ENCODE results near the gene OR4F6.
"Not testable (repeated sequence)": the region's sequence is repeated elsewhere in the genome, so short reads cannot be mapped to it uniquely, and the experiment has no call there.

Gene OR4F6

DNA sequence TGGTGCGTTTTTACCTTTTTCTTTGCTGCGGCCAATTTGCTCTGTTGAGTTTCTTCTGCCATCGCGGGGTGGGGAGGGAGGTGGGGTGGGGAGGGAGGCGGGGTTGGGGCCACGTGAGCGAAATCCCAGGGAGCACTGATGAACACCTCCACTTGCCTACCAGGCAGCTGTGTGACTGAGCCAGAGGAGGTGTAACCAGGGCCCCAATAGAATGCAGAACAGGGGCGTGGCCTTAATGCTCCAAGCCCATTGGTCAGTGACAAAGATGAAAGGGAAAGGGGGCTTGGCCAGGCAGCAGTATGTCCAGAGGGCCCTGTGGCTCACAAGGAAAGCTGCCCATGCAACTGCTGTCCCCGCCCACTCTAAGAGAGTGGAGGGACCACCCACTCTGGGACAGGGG, 21.4 kb upstream of the OR4F6 start:
- Histone ChIP-seq H3K27ac (ENCODE audit: low read length) (no peak overlapping the region), H4K20me1 (ENCODE audit: insufficient read depth, low read length) (no peaks in the 10 kb centered on the region), H3K4me3 (ENCODE audit: low read length) (no peak overlapping the region), H3K9me3 (replicated peaks; ENCODE audit: insufficient read depth, low read length) (no peaks in the 10 kb centered on the region), H3K4me1 (ENCODE audit: low read length) (no peaks in the 10 kb centered on the region), H2AFZ (ENCODE audit: low read length) (no peak overlapping the region), H3K27me3 (replicated peaks; ENCODE audit: insufficient read depth, low read length) (no peaks in the 10 kb centered on the region), H3K36me3 (replicated peaks; ENCODE audit: insufficient read depth, low read length) (no peaks in the 10 kb centered on the region), H3F3A (ENCODE audit: insufficient read depth, low read length) (no peaks in the 10 kb centered on the region), H3K9me2 (replicated peaks; ENCODE audit: insufficient read depth, low read length) (no peaks in the 10 kb centered on the region), H3K4me2 (ENCODE audit: low read depth, low read length) (no peak overlapping the region), H3K79me2 (ENCODE audit: low read length) (no peaks in the 10 kb centered on the region), H3K9ac (ENCODE audit: low read length) (no peak overlapping the region)
- TF ChIP-seq EZH2 (optimal IDR thresholded peaks at IDR 0.05; ENCODE audit: low read depth, low read length) = no peak
- no peak for DNase-seq

DNA sequence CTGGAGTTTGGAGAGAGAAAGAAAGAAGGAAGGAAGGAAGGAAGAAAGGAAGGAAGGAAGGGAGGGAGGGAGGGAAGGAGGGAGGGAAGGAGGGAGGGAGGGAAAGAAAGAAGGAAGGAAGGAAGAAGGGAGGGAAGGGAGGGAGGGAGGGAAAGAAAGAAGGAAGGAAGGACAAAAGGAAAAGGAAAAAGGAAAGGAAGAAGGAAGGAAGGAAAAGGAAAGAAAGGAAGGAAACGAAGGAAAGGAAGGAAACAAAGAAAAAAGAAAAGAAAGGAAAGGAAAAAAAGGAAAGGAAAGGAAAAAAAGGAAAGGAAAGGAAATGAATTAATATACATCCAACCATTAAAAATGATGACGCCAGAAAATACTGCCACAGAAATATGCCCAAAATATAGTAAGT, 18.7 kb upstream of the OR4F6 start:
- TF ChIP-seq CTCF (IDR thresholded peaks at IDR 0.05; ENCODE audit: low read length) (no peak), EZH2phosphoT487 (IDR thresholded peaks at IDR 0.05; ENCODE audit: low read length) (no peak), EZH2 (optimal IDR thresholded peaks at IDR 0.05; ENCODE audit: low read depth, low read length) (no peak)
- no peaks in the 10 kb centered on the region for H4K20me1 ChIP-seq (ENCODE audit: insufficient read depth, low read length)
- no peak overlapping the region for H3K4me2 ChIP-seq (ENCODE audit: low read depth, low read length)
- no peaks in the 10 kb centered on the region for H3K36me3 ChIP-seq (replicated peaks; ENCODE audit: insufficient read depth, low read length)
- no peak overlapping the region for H3K9ac ChIP-seq (ENCODE audit: low read length)
- H3K27me3 ChIP-seq (replicated peaks; ENCODE audit: insufficient read depth, low read length) = no peaks in the 10 kb centered on the region
- H3K4me3 ChIP-seq (ENCODE audit: low read length) = no peak overlapping the region
- no peak for DNase-seq
- no peaks in the 10 kb centered on the region for H3K4me1 ChIP-seq (ENCODE audit: low read length)
- no peaks in the 10 kb centered on the region for H3K9me3 ChIP-seq (replicated peaks; ENCODE audit: insufficient read depth, low read length)
- H2AFZ ChIP-seq (ENCODE audit: low read length) = no peak overlapping the region
- H3F3A ChIP-seq (ENCODE audit: insufficient read depth, low read length) = no peaks in the 10 kb centered on the region
- H3K27ac ChIP-seq (ENCODE audit: low read length) = no peak overlapping the region
- H3K9me2 ChIP-seq (replicated peaks; ENCODE audit: insufficient read depth, low read length) = no peaks in the 10 kb centered on the region
- no peaks in the 10 kb centered on the region for H3K79me2 ChIP-seq (ENCODE audit: low read length)

DNA sequence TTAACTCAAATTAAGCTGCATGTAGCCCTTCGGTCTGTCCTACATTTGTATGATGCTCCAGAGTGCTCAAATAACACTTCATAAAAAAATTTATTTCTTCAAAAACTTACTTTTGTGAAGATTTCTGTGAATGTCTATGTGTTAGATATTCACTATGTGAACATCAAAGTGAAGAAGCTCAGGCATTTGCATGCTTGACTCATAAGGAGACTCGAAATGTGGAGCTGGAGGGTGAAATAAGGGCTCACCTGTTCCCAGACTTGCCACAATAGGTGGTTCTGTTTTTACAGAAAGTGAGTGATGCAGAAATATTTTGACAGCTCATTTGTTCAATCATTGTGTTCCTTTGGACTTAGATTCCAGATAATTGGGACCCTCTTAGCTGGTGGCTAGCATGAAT, 16.9 kb upstream of the OR4F6 start:
- not testable (repeated sequence) for H2AFZ ChIP-seq (ENCODE audit: low read length); H3K79me2 ChIP-seq (ENCODE audit: low read length); H3K4me1 ChIP-seq (ENCODE audit: low read length); H3K27ac ChIP-seq (ENCODE audit: low read length); H3K4me2 ChIP-seq (ENCODE audit: low read depth, low read length); H3F3A ChIP-seq (ENCODE audit: insufficient read depth, low read length); H3K4me3 ChIP-seq (ENCODE audit: low read length); H3K9me2 ChIP-seq (replicated peaks; ENCODE audit: insufficient read depth, low read length); H3K27me3 ChIP-seq (replicated peaks; ENCODE audit: insufficient read depth, low read length); H3K36me3 ChIP-seq (replicated peaks; ENCODE audit: insufficient read depth, low read length); H3K9me3 ChIP-seq (replicated peaks; ENCODE audit: insufficient read depth, low read length); H4K20me1 ChIP-seq (ENCODE audit: insufficient read depth, low read length); DNase-seq; H3K9ac ChIP-seq (ENCODE audit: low read length)

- not testable (repeated sequence) for H3F3A ChIP-seq (ENCODE audit: insufficient read depth, low read length); H3K9me2 ChIP-seq (replicated peaks; ENCODE audit: insufficient read depth, low read length); H2AFZ ChIP-seq (ENCODE audit: low read length); DNase-seq; H3K4me2 ChIP-seq (ENCODE audit: low read depth, low read length); H3K36me3 ChIP-seq (replicated peaks; ENCODE audit: insufficient read depth, low read length); H3K9ac ChIP-seq (ENCODE audit: low read length); H3K79me2 ChIP-seq (ENCODE audit: low read length); H3K4me3 ChIP-seq (ENCODE audit: low read length); H3K9me3 ChIP-seq (replicated peaks; ENCODE audit: insufficient read depth, low read length); H3K27ac ChIP-seq (ENCODE audit: low read length); H3K27me3 ChIP-seq (replicated peaks; ENCODE audit: insufficient read depth, low read length); H4K20me1 ChIP-seq (ENCODE audit: insufficient read depth, low read length); H3K4me1 ChIP-seq (ENCODE audit: low read length)
Observed at GRCh38 chr15:101788001-101788400, 15.3 kb upstream of the OR4F6 start.

- H3K36me3 ChIP-seq (replicated peaks; ENCODE audit: insufficient read depth, low read length); H3K27me3 ChIP-seq (replicated peaks; ENCODE audit: insufficient read depth, low read length); H3K79me2 ChIP-seq (ENCODE audit: low read length); H2AFZ ChIP-seq (ENCODE audit: low read length); H3F3A ChIP-seq (ENCODE audit: insufficient read depth, low read length); H3K4me3 ChIP-seq (ENCODE audit: low read length); H3K9me3 ChIP-seq (replicated peaks; ENCODE audit: insufficient read depth, low read length); H4K20me1 ChIP-seq (ENCODE audit: insufficient read depth, low read length); H3K9ac ChIP-seq (ENCODE audit: low read length); H3K4me1 ChIP-seq (ENCODE audit: low read length); H3K9me2 ChIP-seq (replicated peaks; ENCODE audit: insufficient read depth, low read length); H3K27ac ChIP-seq (ENCODE audit: low read length); DNase-seq; H3K4me2 ChIP-seq (ENCODE audit: low read depth, low read length): not testable (repeated sequence)
Observed at GRCh38 chr15:101788503-101789269, 14.6 kb upstream of the OR4F6 start.

- H3K79me2 ChIP-seq (ENCODE audit: low read length); H3F3A ChIP-seq (ENCODE audit: insufficient read depth, low read length); H3K4me2 ChIP-seq (ENCODE audit: low read depth, low read length); H3K4me1 ChIP-seq (ENCODE audit: low read length); H3K27me3 ChIP-seq (replicated peaks; ENCODE audit: insufficient read depth, low read length); H3K9me2 ChIP-seq (replicated peaks; ENCODE audit: insufficient read depth, low read length); H3K4me3 ChIP-seq (ENCODE audit: low read length); H3K9me3 ChIP-seq (replicated peaks; ENCODE audit: insufficient read depth, low read length); H3K36me3 ChIP-seq (replicated peaks; ENCODE audit: insufficient read depth, low read length); H3K27ac ChIP-seq (ENCODE audit: low read length); H3K9ac ChIP-seq (ENCODE audit: low read length); DNase-seq; H2AFZ ChIP-seq (ENCODE audit: low read length); H4K20me1 ChIP-seq (ENCODE audit: insufficient read depth, low read length): not testable (repeated sequence)
Observed at GRCh38 chr15:101790748-101791147, 12.6 kb upstream of the OR4F6 start.

DNA sequence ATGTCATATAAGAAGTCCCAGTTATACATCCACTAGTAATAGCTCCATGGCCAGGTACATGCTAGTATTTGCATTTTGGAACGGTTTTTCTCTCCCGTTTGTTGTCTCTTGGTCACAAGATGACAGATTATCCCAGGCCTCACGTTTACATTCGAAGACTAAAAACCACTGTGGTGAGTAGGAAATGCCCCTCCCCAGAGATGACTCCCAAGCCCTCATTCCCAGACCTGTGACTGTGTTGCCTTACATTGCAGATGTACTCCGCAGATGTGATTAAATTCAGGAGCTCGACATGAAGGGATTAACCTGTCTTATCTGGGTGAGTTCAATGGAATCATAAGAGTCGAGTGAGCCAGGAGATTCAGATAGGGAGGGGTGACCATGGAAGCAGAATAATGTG, 9.3 kb upstream of the OR4F6 start:
- not testable (repeated sequence) for H3F3A ChIP-seq (ENCODE audit: insufficient read depth, low read length); H3K36me3 ChIP-seq (replicated peaks; ENCODE audit: insufficient read depth, low read length); H4K20me1 ChIP-seq (ENCODE audit: insufficient read depth, low read length); H3K27me3 ChIP-seq (replicated peaks; ENCODE audit: insufficient read depth, low read length); H3K9ac ChIP-seq (ENCODE audit: low read length); H3K27ac ChIP-seq (ENCODE audit: low read length); H3K4me1 ChIP-seq (ENCODE audit: low read length); H2AFZ ChIP-seq (ENCODE audit: low read length); H3K4me3 ChIP-seq (ENCODE audit: low read length); H3K4me2 ChIP-seq (ENCODE audit: low read depth, low read length); H3K9me2 ChIP-seq (replicated peaks; ENCODE audit: insufficient read depth, low read length); H3K9me3 ChIP-seq (replicated peaks; ENCODE audit: insufficient read depth, low read length); DNase-seq; H3K79me2 ChIP-seq (ENCODE audit: low read length)
